BLaER1 treated with 17β-estradiol and CSF1 and Interleukin-3, amounts not matched to agents 10 nM and 100 nM (cell line): ENCODE measurements around the gene SVIL.
"Not testable (repeated sequence)": the region's sequence is repeated elsewhere in the genome, so short reads cannot be mapped to it uniquely, and the experiment has no call there.

ENCODE experiments used
- H3K27ac ChIP-seq, 11 experiments: shearing (Covaris generic); formaldehyde crosslinking; 2 replicates each; pipeline ENCODE4 v1.8.1; 2022
- H3K27me3 ChIP-seq, 11 experiments: shearing (Covaris generic); formaldehyde crosslinking; 2 replicates each; pipeline ENCODE4 v1.8.1; 2022
- H3K36me3 ChIP-seq, 11 experiments: shearing (Covaris generic); formaldehyde crosslinking; 2 replicates each; pipeline ENCODE4 v1.8.1; 2022
- H3K4me1 ChIP-seq, 10 experiments: shearing (Covaris generic); formaldehyde crosslinking; 2 replicates each; pipeline ENCODE4 v1.8.1; 2022
- H3K4me2 ChIP-seq, 11 experiments: shearing (Covaris generic); formaldehyde crosslinking; 2 replicates each; pipeline ENCODE4 v1.8.1; 2022
- H3K4me3 ChIP-seq, 10 experiments: shearing (Covaris generic); formaldehyde crosslinking; 2 replicates each; pipeline ENCODE4 v1.8.1; 2022
- H3K9ac ChIP-seq, 11 experiments: shearing (Covaris generic); formaldehyde crosslinking; 2 replicates each; pipeline ENCODE4 v1.8.1; 2022
- H3K9me3 ChIP-seq, 11 experiments: shearing (Covaris generic); formaldehyde crosslinking; replicated peaks in 1 of 11; 2 replicates each; pipeline ENCODE4 v1.8.1; 2022
- H4K20me1 ChIP-seq, 11 experiments: shearing (Covaris generic); formaldehyde crosslinking; 2 replicates each; pipeline ENCODE4 v1.8.1; 2022
- Cebpa-rat ChIP-seq, 11 experiments: shearing (Covaris generic); IDR thresholded peaks; 2 replicates each; pipeline ENCODE4 v1.8.1; 2022

Gene SVIL

DNA sequence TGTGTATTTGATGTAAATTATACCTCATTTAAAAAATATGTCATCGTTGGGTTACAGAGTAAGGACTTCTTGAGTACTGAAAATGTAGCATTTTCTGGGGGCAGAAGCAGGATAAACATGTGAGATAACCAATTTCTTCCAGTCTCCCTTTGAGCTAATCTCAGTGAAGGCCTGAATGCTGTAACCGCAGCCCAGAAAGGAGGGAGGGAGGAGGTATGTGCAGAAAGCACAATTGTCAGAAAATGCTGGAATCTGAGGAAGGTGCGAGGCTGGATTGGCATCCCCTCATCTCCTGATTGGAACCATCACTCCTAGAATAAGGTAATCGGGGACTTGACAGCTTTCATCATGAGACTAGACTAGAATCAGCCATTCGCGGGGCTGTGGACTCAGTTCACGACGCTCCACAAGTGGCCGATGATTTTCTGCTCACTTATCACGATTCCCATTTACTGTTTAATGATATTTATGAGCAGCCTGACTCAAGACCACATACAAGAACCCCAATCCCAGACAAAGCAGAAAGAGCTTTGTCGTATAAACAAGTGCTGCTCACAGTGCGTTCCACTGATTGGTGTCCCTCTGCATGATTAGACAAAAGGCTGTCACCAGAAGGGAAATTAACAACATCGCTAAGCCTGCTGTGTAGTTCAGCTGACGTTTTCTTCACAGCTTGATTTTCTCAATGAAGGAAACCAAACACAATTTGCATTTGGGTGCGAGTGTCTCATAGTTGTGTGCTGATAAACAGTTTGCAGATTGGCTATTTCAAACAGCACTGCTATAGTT is 93.2 kb downstream of the SVIL start:
- no peak for TF ChIP-seq Cebpa-rat (IDR thresholded peaks at IDR 0.05)
- no peaks in the 10 kb centered on the region for H3K27me3 ChIP-seq
- no peak overlapping the region for H3K9ac ChIP-seq
- no peak overlapping the region for H3K4me3 ChIP-seq
- no peak overlapping the region for H3K4me2 ChIP-seq
- no peaks in the 10 kb centered on the region for H3K9me3 ChIP-seq
- no peak overlapping the region for H3K27ac ChIP-seq
- peaks cover 0 to 13% (median 9%) of the 10 kb centered on the region in 10 experiments; a peak in 12 of 20 replicates for H3K4me1 ChIP-seq
- H3K36me3 ChIP-seq, result peaks cover 0 to 44% (median 5%) of the 10 kb centered on the region in 11 experiments; a peak in 8 of 22 replicates
- peaks cover 0 to 3% (median 0%) of the 10 kb centered on the region in 11 experiments; a peak in 1 of 22 replicates for H4K20me1 ChIP-seq

GRCh38 chr10:29540016-29540415 is 94.8 kb downstream of the SVIL start:
- Histone ChIP-seq H3K4me1 (peaks cover 8 to 23% (median 18%) of the 10 kb centered on the region in 10 experiments; a peak in 19 of 20 replicates), H3K36me3 (peaks cover 0 to 39% (median 5%) of the 10 kb centered on the region in 11 experiments; a peak in 8 of 22 replicates), H3K9ac (no peak overlapping the region), H3K27me3 (no peaks in the 10 kb centered on the region), H3K4me2 (no peak overlapping the region), H3K9me3 (no peaks in the 10 kb centered on the region), H3K4me3 (no peak overlapping the region), H4K20me1 (peaks cover 0 to 3% (median 0%) of the 10 kb centered on the region in 11 experiments; a peak in 1 of 22 replicates), H3K27ac (no peak overlapping the region)
- TF ChIP-seq Cebpa-rat (IDR thresholded peaks at IDR 0.05), result no peak

DNA sequence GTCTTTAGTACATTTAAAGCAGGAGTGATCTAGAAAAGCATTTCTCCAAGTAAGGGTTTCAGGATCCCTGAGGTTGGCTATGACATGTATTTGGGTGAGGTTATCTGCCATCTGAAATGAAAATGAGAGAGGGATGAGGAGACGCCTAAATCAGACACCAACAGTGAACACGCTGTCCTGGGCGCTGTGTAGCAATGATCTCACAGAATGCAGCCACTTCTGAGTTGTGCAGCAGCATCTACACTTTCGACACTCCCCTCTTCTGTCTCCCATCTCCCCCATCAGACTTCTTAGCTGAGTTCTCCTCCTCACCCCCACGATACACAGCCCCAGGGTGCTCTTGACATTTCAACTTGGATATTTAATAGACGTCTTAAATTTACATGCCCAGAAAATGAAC is 95.4 kb downstream of the SVIL start:
- H3K4me2 ChIP-seq, result no peak overlapping the region
- no peak overlapping the region for H3K4me3 ChIP-seq
- H3K27ac ChIP-seq, result no peak overlapping the region
- peaks cover 0 to 33% (median 5%) of the 10 kb centered on the region in 11 experiments; a peak in 8 of 22 replicates for H3K36me3 ChIP-seq
- H3K4me1 ChIP-seq, result peaks cover 8 to 19% (median 16%) of the 10 kb centered on the region in 10 experiments; a peak in 19 of 20 replicates
- H3K27me3 ChIP-seq, result no peaks in the 10 kb centered on the region
- no peak for TF ChIP-seq Cebpa-rat (IDR thresholded peaks at IDR 0.05)
- H4K20me1 ChIP-seq, result peaks cover 0 to 3% (median 0%) of the 10 kb centered on the region in 11 experiments; a peak in 1 of 22 replicates
- no peaks in the 10 kb centered on the region for H3K9me3 ChIP-seq
- no peak overlapping the region for H3K9ac ChIP-seq

- Histone ChIP-seq H3K4me1 (peaks cover 8 to 12% (median 9%) of the 10 kb centered on the region in 10 experiments; a peak in 19 of 20 replicates), H3K27me3 (no peaks in the 10 kb centered on the region), H3K27ac (no peak overlapping the region), H3K9me3 (no peaks in the 10 kb centered on the region), H4K20me1 (peaks cover 0 to 3% (median 0%) of the 10 kb centered on the region in 11 experiments; a peak in 1 of 22 replicates), H3K36me3 (peaks cover 0 to 33% (median 5%) of the 10 kb centered on the region in 11 experiments; a peak in 9 of 22 replicates), H3K9ac (no peak overlapping the region), H3K4me3 (no peak overlapping the region), H3K4me2 (no peak overlapping the region)
- no peak for TF ChIP-seq Cebpa-rat (IDR thresholded peaks at IDR 0.05)
These were observed 97.0 kb downstream of the SVIL start for GRCh38 chr10:29537799-29538198.

- H3K27ac ChIP-seq, H3K9ac ChIP-seq, H3K4me2 ChIP-seq: not testable (repeated sequence)
These were observed 98.1 kb downstream of the SVIL start for GRCh38 chr10:29536691-29537090.

GRCh38 chr10:29535778-29536453 is 98.9 kb downstream of the SVIL start:
- Histone ChIP-seq H4K20me1 (no peaks in the 10 kb centered on the region; a peak in 1 of 22 replicates), H3K27me3 (no peaks in the 10 kb centered on the region), H3K9ac (no peak overlapping the region), H3K36me3 (peaks cover 0 to 36% (median 8%) of the 10 kb centered on the region in 11 experiments; a peak in 10 of 22 replicates), H3K4me1 (peaks cover 8 to 15% (median 9%) of the 10 kb centered on the region in 10 experiments; a peak in 19 of 20 replicates), H3K9me3 (no peaks in the 10 kb centered on the region), H3K4me2 (peak overlapping the region; percentile 11 to 59 (median 33); a peak in 18 of 22 replicates), H3K4me3 (no peak overlapping the region), H3K27ac (no peak overlapping the region)
- no peak for TF ChIP-seq Cebpa-rat (IDR thresholded peaks at IDR 0.05)

More at GRCh38 chr10:29536691-29537090, 98.1 kb downstream of the SVIL start:
- H4K20me1 ChIP-seq, H3K9me3 ChIP-seq, H3K4me3 ChIP-seq, H3K27me3 ChIP-seq: not testable (repeated sequence)
- H3K36me3 ChIP-seq, result peaks cover 0 to 42% (median 8%) of the 10 kb centered on the region in 11 experiments; a peak in 10 of 22 replicates
- H3K4me1 ChIP-seq, result peaks cover 8 to 15% (median 9%) of the 10 kb centered on the region in 10 experiments; a peak in 19 of 20 replicates

- no peak overlapping the region for H3K4me3 ChIP-seq
- no peaks in the 10 kb centered on the region for H3K27me3 ChIP-seq
- H4K20me1 ChIP-seq, result no peaks in the 10 kb centered on the region; a peak in 1 of 22 replicates
- H3K4me2 ChIP-seq, result peak overlapping the region; percentile 11 to 59 (median 33); a peak in 17 of 22 replicates
- H3K27ac ChIP-seq, result no peak overlapping the region
- no peaks in the 10 kb centered on the region for H3K9me3 ChIP-seq
- H3K4me1 ChIP-seq, result peaks cover 8 to 15% (median 9%) of the 10 kb centered on the region in 10 experiments; a peak in 19 of 20 replicates
- H3K36me3 ChIP-seq, result peaks cover 0 to 36% (median 5%) of the 10 kb centered on the region in 11 experiments; a peak in 10 of 22 replicates
- no peak for TF ChIP-seq Cebpa-rat (IDR thresholded peaks at IDR 0.05)
- no peak overlapping the region for H3K9ac ChIP-seq
These were observed 99.6 kb downstream of the SVIL start for GRCh38 chr10:29535012-29535777.

- Histone ChIP-seq H3K27me3 (no peaks in the 10 kb centered on the region), H4K20me1 (no peaks in the 10 kb centered on the region; a peak in 1 of 22 replicates), H3K4me1 (peaks cover 8 to 15% (median 9%) of the 10 kb centered on the region in 10 experiments; a peak in 19 of 20 replicates), H3K4me3 (no peak overlapping the region), H3K27ac (no peak overlapping the region), H3K4me2 (no peak overlapping the region), H3K36me3 (peaks cover 0 to 36% (median 9%) of the 10 kb centered on the region in 11 experiments; a peak in 11 of 22 replicates), H3K9ac (no peak overlapping the region), H3K9me3 (no peaks in the 10 kb centered on the region)
- no peak for TF ChIP-seq Cebpa-rat (IDR thresholded peaks at IDR 0.05)
These were observed 100.2 kb downstream of the SVIL start for GRCh38 chr10:29534590-29534989.
